Hepatocyte (in vitro differentiated cells): Measurements from ENCODE around the gene CLEC16A. TPM values are rescaled to one million over a fixed set of nuclear protein-coding genes. Genes with fewer than 3 reads are reported as not detected.

ENCODE experiments used
- DNase-seq: peaks from one replicate; pipeline ENCODE4 v3.0.0-alpha.2; 2016; ENCODE audit warnings: low spot score
- H2AFZ ChIP-seq: fragments of 200-600 bp; sonication (generic); 2 replicates; pipeline ENCODE4 v1.6.0; 2016; ENCODE audit warnings: antibody characterized with exemption, mild to moderate bottlenecking
- H3K27ac ChIP-seq: fragments of 200-600 bp; sonication (generic); 2 replicates; pipeline ENCODE4 v1.5.1; 2016; ENCODE audit warnings: mild to moderate bottlenecking
- H3K27me3 ChIP-seq: fragments of 200-600 bp; sonication (generic); 2 replicates; pipeline ENCODE4 v1.6.1; 2016
- H3K36me3 ChIP-seq: fragments of 200-600 bp; sonication (generic); replicated peaks from 2 replicates; pipeline ENCODE4 v1.5.1; 2016; ENCODE audit warnings: low read depth; ENCODE audit not compliant: insufficient read depth
- H3K4me1 ChIP-seq: fragments of 200-600 bp; sonication (generic); 2 replicates; pipeline ENCODE4 v1.5.1; 2016; ENCODE audit warnings: mild to moderate bottlenecking, moderate library complexity; ENCODE audit not compliant: insufficient read depth
- H3K4me2 ChIP-seq: fragments of 200-600 bp; sonication (generic); 2 replicates; pipeline ENCODE4 v1.6.0; 2016
- H3K4me3 ChIP-seq: fragments of 200-600 bp; sonication (generic); 2 replicates; pipeline ENCODE4 v1.5.1; 2016; ENCODE audit warnings: mild to moderate bottlenecking
- H3K79me2 ChIP-seq: fragments of 200-600 bp; sonication (generic); 2 replicates; pipeline ENCODE4 v1.6.0; 2017; ENCODE audit warnings: mild to moderate bottlenecking
- H3K9me2 ChIP-seq: fragments of 200-600 bp; sonication (generic); replicated peaks from 2 replicates; pipeline ENCODE4 v1.6.0; 2017; ENCODE audit warnings: mild to moderate bottlenecking; ENCODE audit not compliant: insufficient read depth
- H3K9me3 ChIP-seq: fragments of 200-600 bp; sonication (generic); 2 replicates; pipeline ENCODE4 v1.5.1; 2016; ENCODE audit warnings: low read depth, mild to moderate bottlenecking
- H4K20me1 ChIP-seq: fragments of 200-600 bp; sonication (generic); 2 replicates; pipeline ENCODE4 v1.6.0; 2016; ENCODE audit warnings: mild to moderate bottlenecking; ENCODE audit not compliant: insufficient read depth, poor library complexity, severe bottlenecking
- EZH2 ChIP-seq: fragments of 200-600 bp; sonication (generic); IDR thresholded peaks from 2 replicates; pipeline ENCODE4 v1.6.1; 2016; ENCODE audit warnings: antibody characterized with exemption, mild to moderate bottlenecking, borderline replicate concordance
- EZH2phosphoT487 ChIP-seq: fragments of 200-600 bp; sonication (generic); IDR thresholded peaks from one replicate; pipeline ENCODE4 v1.6.1; 2018; ENCODE audit warnings: antibody characterized with exemption, mild to moderate bottlenecking, low read depth, moderate library complexity; ENCODE audit not compliant: unreplicated experiment, severe bottlenecking
- WGBS: methylation state at CpG from one replicate; pipeline ENCODE4 v1.1.6; 2016; ENCODE audit warnings: low lambda C conversion rate; ENCODE audit errors: missing lambda C conversion rate; 5-methylcytosine and 5-hydroxymethylcytosine counted together
- polyA plus RNA-seq: library from polyadenylated mRNA; unstranded; fragments of >200 nt; fragmentation: Nextera tagmentation; extraction: Ambion mirVana; gene quantifications from 2 replicates; pipeline ENCODE4 v1.2.1, GENCODE V29; 2016
- total RNA-seq: library from RNA; depleted of rRNA; stranded (reverse); fragments of >200 nt; gene quantifications from 2 replicates; pipeline ENCODE4 v1.2.3, GENCODE V29; 2014
- TF ChIP-seq, protein P1 (sequence below): fragments of 200-600 bp; sonication (generic); IDR thresholded peaks from 2 replicates; pipeline ENCODE4 v1.5.1; 2016; ENCODE audit warnings: antibody characterized with exemption, mild to moderate bottlenecking; ENCODE audit not compliant: poor library complexity

CLEC16A gene
- total and polyA plus RNA-seq, 2 experiments from 2014 or later: 22.3 to 22.6 TPM

DNA sequence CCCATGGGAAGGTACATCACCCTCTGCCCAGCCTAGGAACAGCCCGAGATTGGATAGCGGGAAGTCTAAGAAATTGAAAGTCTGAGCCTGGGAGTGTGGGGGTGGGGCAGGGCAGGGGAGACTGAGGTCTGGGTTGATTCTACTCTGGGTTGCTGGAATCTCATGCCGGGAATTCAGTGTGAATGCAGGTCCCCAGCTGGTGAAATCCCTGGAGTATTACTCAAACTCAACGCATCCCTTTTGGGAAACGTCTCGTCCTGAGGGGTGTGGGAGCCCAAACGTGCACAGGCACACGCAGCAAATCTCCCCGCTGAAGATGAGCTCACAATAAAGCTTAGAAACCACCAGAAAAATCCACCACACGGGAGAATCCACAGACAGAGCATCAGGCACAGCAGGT is 256.2 kb downstream of the CLEC16A start:
- TF ChIP-seq, protein P1, sequence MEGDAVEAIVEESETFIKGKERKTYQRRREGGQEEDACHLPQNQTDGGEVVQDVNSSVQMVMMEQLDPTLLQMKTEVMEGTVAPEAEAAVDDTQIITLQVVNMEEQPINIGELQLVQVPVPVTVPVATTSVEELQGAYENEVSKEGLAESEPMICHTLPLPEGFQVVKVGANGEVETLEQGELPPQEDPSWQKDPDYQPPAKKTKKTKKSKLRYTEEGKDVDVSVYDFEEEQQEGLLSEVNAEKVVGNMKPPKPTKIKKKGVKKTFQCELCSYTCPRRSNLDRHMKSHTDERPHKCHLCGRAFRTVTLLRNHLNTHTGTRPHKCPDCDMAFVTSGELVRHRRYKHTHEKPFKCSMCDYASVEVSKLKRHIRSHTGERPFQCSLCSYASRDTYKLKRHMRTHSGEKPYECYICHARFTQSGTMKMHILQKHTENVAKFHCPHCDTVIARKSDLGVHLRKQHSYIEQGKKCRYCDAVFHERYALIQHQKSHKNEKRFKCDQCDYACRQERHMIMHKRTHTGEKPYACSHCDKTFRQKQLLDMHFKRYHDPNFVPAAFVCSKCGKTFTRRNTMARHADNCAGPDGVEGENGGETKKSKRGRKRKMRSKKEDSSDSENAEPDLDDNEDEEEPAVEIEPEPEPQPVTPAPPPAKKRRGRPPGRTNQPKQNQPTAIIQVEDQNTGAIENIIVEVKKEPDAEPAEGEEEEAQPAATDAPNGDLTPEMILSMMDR: no peak
- TF ChIP-seq EZH2phosphoT487 (no peak), EZH2 (no peak)
- WGBS: 69% methylated on average over 10 of the region's 10 CpGs
- peaks cover 7% of the 10 kb centered on the region for H3K4me1 ChIP-seq
- no peaks in the 10 kb centered on the region for H3K79me2 ChIP-seq
- H3K27me3 ChIP-seq: no peaks in the 10 kb centered on the region
- no peak overlapping the region for H3K4me2 ChIP-seq
- no peaks in the 10 kb centered on the region for H3K9me3 ChIP-seq
- DNase-seq: no peak
- no peak overlapping the region for H3K4me3 ChIP-seq
- no peak overlapping the region for H2AFZ ChIP-seq
- H3K9me2 ChIP-seq: no peaks in the 10 kb centered on the region
- no peaks in the 10 kb centered on the region for H3K36me3 ChIP-seq
- H4K20me1 ChIP-seq: no peaks in the 10 kb centered on the region
- H3K27ac ChIP-seq: no peak overlapping the region

DNA sequence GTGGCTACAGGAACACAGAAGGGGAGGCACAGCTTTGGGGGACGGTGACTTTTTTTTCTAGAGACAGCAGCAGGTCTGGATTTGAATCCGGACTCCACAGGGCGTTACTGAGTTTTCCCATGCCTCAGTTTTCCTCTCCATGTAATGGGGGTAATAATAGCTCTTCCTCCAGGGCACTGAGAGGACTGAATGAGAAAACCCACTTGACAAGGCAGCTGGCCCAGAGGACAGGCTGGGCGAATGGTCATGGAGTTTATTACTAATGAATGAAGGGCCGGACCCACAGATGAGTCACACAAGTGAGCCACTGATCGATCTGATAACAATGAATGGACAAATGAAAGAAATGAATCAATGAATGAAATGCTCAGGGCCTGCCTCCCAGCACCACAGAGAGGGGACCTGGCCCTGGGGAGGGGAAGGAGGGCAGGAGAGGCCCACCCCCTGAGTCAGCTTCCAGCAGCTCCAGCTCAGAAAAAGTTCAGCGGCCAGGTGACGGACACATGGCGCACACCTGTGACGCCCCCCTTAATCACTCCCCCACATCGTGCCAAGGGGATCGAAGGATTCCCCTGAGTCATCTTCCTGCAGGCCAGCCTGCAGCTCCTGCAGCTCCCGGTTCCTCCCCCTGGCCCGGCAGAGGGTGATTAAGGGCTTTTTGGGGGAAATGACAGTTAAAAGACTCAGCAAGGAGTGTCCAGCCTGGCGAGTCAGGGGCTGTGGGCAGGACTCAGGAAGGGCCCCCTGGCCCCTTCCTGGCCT is 257.3 kb downstream of the CLEC16A start:
- Histone ChIP-seq H3K27ac (no peak overlapping the region), H3K36me3 (no peaks in the 10 kb centered on the region), H3K79me2 (no peaks in the 10 kb centered on the region), H4K20me1 (no peaks in the 10 kb centered on the region), H3K9me2 (no peaks in the 10 kb centered on the region), H2AFZ (no peak overlapping the region), H3K9me3 (no peaks in the 10 kb centered on the region), H3K4me1 (peaks cover 7% of the 10 kb centered on the region), H3K4me2 (no peak overlapping the region), H3K27me3 (no peaks in the 10 kb centered on the region), H3K4me3 (no peak overlapping the region)
- DNase-seq: peak; percentile 50
- 45% methylated on average over 15 of the region's 15 CpGs for WGBS
- TF ChIP-seq EZH2phosphoT487: no peak
- TF ChIP-seq, protein P1: no peak
- TF ChIP-seq EZH2: no peak

DNA sequence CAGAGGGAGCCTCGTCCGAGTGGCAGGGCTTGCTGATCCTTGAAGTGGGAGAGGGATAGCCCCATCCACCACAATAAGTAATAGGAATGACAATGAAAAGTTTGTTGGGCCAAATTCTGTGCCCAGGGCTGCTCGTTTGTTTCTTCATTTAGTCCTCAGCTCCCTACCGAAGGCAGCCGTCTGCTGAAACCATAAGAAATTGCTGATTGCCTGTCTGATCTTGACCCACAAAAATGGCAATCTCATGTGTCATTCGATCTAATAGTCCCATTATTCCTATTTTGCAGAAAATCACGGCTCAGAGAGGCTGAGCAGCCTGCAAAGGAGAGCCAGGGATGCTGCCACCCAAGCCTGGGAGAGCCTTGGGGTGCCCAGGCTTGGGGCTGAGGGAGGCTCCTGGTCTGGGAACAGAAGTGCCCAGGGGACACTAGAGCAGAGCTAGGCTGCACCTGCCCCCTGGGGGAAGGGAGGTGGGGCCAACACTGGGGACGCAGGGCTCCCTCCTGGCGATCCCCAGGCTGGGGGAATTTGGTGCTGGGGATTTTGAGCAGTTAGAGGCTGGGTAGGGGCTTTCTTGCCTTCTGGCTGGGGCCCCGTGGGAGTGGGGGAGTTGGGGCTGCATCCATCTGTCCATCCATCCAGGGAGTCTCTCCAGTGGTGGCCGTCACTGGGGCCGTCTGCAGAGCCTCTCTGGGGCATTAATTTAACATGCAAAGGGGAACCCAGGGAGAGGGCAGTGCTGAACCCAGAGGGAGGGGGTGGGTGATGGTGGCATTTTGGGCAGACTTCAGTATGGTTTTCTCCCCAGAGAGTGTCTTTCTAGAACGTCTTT is 258.1 kb downstream of the CLEC16A start:
- no peak overlapping the region for H3K4me3 ChIP-seq
- H3K4me2 ChIP-seq: no peak overlapping the region
- no peaks in the 10 kb centered on the region for H3K27me3 ChIP-seq
- DNase-seq: no peak
- no peaks in the 10 kb centered on the region for H4K20me1 ChIP-seq
- no peak overlapping the region for H3K27ac ChIP-seq
- no peaks in the 10 kb centered on the region for H3K9me3 ChIP-seq
- H3K4me1 ChIP-seq: peaks cover 7% of the 10 kb centered on the region
- H3K79me2 ChIP-seq: no peaks in the 10 kb centered on the region
- no peaks in the 10 kb centered on the region for H3K9me2 ChIP-seq
- WGBS: 43% methylated on average over 13 of the region's 13 CpGs
- TF ChIP-seq, protein P1: no peak
- no peak for TF ChIP-seq EZH2
- TF ChIP-seq EZH2phosphoT487: no peak
- no peak overlapping the region for H2AFZ ChIP-seq
- no peaks in the 10 kb centered on the region for H3K36me3 ChIP-seq
